H7 (cell line): ENCODE results near the gene PRKAG2. TPM values are rescaled to one million over a fixed set of nuclear protein-coding genes. Genes with fewer than 3 reads are reported as not detected.

Source experiments
- DNase-seq: peaks from one replicate; pipeline ENCODE4 v3.0.0; 2012
- H3K27me3 ChIP-seq: 2 replicates; pipeline ENCODE4 v1.6.0; 2011; ENCODE audit warnings: mild to moderate bottlenecking, low read length; ENCODE audit not compliant: control insufficient read depth, insufficient read depth
- H3K36me3 ChIP-seq: replicated peaks from 2 replicates; pipeline ENCODE4 v1.5.1; 2011; ENCODE audit warnings: low read length; ENCODE audit not compliant: control insufficient read depth, insufficient read depth
- H3K4me3 ChIP-seq: 2 replicates; pipeline ENCODE4 v1.5.1; 2011; ENCODE audit warnings: low read depth, mild to moderate bottlenecking, control low read depth, low read length, moderate library complexity; ENCODE audit not compliant: insufficient read depth
- total RNA-seq: library from RNA; depleted of rRNA; stranded (reverse); fragments of >200 nt; shearing (Covaris generic); gene quantifications from 2 replicates; pipeline ENCODE4 v1.2.3, GENCODE V29; 2014

PRKAG2 gene
- total RNA-seq, 1 experiment from 2014 or later, result 6.0 TPM

DNA sequence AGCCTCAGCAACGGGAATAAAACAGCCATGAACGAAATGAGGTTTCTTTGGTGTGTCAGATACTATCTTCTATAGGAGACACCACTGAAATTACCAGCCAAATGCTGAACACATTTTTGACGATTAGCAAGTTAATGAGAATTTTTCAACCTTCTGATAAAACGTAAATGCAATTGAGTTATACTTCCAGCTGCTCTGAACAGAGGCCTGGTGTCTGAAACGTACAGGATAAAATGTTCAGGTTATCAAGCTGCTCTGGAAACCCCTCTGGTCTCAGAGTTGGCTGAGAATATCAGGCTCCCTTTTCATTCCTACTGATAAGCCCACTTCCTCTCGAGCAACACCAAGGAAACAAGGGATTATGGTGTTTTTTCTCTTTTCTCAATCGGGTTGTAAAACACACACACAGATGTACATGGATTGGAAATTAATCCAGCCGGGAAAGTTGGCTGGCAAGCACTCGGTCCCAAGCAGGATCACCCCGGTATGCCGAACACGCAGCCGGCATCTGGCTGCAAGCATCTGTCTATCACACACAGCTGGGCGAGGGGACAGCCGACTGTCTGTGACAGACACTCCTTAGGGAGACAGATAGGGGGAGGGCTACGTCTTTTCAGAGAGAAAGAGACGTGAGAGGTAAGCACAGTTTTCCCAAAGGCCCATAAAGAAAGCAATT lies 171.8 kb downstream of the PRKAG2 start:
- no peaks in the 10 kb centered on the region for H3K36me3 ChIP-seq
- peak; percentile 84 for DNase-seq
- H3K4me3 ChIP-seq, result 0 out of 2 replicates have a peak overlapping the region, but pooled peaks have one; percentile 6
- no peaks in the 10 kb centered on the region for H3K27me3 ChIP-seq

DNA sequence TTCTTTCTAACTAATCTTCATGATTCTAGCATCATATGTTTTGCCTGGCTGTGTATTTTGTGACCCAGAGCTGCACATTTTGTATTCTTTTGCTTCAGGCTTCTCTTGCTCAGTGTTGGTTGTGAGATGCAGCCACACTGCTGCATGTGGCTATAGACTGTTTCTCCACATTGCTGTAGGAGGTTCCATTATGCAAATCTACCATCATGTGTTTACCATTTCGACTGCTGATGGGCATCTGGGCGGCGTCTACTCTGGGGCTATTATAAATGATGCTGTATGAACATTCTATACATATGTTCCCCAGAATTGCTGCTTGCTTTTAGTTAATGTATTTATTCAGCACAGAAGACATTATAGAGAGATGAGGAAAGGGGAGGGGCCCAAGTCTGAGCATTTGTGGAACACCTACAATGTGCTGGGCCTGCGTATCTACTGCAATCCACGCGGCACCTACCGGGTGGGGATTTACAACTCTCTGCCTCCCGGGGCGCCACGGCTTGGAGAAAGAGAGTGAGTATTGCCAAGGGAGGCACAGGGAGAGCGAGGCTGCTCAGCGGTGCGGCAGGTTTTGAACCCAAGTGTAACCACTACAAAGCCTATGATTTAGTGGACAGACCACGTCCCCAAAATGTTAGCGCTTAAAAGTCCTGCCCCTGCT lies 172.5 kb downstream of the PRKAG2 start:
- no peaks in the 10 kb centered on the region for H3K27me3 ChIP-seq
- no peak overlapping the region for H3K4me3 ChIP-seq
- no peak for DNase-seq
- H3K36me3 ChIP-seq, result no peaks in the 10 kb centered on the region

DNA sequence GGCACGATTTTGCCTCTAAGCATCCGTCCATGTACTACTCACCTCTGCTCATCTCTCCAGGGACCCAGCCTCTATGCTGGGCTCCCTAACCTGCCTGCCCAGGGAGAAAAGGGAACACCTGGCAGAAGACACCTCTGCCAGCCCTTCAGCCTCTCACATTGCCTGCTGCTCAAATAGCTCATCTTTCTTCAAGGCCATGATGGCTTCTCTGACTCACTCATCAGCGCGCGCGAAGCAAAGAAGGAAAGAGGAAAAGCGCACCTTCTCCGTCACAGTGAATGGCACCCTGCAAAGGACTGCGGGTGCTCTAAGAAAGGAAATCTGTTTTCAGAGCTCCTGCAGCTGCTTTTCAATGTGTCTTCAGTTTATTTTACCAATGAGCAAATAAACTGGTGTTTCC lies 174.0 kb downstream of the PRKAG2 start:
- no peaks in the 10 kb centered on the region for H3K27me3 ChIP-seq
- H3K36me3 ChIP-seq, result no peaks in the 10 kb centered on the region
- no peak overlapping the region for H3K4me3 ChIP-seq
- DNase-seq, result no peak

DNA sequence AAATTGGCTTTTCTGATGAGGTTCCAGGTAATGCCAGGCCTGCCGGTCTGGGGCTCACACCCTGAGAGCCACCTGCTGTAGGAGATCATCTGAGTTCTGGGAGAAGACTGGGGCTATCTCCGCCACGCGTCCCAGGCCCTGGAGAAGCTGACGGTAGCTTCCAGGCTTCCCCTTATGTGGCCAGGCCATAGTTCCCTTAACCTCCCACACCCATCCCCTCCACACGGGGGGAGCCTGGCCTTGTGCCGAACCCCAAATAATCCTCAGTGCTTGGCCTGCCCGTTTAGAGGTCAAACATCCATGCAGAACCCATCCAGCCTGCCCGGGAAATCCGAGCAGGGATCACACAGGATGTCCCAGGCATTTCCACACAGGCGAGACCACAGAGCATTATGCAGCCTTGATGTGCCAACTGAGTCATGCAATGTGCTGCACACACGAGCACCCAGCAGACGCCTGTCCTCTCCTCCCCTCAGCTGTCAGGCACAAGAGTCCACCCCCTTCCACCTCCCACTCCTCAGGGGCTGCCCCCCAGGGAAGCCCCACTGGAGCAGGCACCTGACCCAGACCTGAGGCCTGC lies 176.2 kb downstream of the PRKAG2 start:
- Histone ChIP-seq H3K36me3 (no peaks in the 10 kb centered on the region), H3K27me3 (no peaks in the 10 kb centered on the region), H3K4me3 (no peak overlapping the region)
- DNase-seq, result no peak

DNA sequence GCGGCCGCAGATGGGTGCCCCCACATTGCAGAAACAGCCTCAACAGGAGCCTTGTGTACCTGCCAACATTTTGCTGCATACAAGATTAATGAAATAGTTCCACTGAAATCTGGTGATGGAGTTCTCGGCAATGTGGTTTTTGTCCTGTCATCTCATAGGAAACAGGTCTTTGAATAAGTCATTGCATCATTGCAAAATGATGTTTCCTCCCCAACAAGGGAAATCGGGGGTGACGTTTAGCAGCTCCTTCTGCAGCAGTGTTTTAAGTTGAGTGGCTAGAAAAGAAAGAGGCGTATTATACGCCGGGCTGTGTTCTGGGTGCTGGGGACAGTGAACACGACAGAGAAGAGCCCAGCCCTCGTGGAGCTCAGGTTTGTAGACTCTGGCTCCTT lies 177.0 kb downstream of the PRKAG2 start:
- Histone ChIP-seq H3K4me3 (no peak overlapping the region), H3K27me3 (no peaks in the 10 kb centered on the region), H3K36me3 (no peaks in the 10 kb centered on the region)
- no peak for DNase-seq

DNA sequence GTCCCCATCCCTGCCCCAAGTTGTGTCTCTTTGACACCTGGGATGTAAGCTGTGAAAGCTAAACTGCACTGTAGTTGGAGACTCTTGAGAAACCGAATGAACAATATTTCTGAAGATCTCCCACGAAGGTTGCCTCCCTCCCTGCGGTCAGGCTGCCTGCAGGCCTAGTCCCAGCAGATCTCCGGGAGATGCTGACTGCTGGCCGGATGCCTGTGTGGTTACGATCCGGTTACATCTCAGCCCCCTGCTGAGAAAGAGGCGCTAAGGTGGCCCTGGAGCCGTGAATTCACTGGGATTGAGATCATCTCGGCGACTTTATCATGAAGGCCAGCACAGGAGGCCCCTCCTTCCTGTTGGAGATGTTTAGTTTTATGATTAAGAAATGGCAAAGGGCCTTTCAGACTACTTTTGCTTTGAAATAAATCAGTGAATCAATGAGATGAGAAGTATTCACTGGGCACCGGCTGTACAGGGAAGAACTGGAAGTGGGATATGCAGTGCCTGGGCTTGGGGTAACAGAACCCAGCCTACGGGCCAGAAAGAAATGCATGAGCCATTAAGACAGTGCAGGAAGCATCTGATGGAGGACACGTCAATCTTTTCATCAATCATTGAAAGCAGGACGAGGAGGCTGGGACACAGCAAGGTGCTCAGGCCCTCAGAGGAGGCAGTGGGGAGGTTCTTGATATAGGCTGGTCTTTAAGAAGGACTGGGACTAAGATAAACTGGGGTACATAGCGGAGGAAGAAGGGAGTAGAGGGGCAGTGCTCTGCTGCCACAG lies 177.6 kb downstream of the PRKAG2 start:
- Histone ChIP-seq H3K27me3 (no peaks in the 10 kb centered on the region), H3K36me3 (no peaks in the 10 kb centered on the region), H3K4me3 (no peak overlapping the region)
- DNase-seq, result no peak

DNA sequence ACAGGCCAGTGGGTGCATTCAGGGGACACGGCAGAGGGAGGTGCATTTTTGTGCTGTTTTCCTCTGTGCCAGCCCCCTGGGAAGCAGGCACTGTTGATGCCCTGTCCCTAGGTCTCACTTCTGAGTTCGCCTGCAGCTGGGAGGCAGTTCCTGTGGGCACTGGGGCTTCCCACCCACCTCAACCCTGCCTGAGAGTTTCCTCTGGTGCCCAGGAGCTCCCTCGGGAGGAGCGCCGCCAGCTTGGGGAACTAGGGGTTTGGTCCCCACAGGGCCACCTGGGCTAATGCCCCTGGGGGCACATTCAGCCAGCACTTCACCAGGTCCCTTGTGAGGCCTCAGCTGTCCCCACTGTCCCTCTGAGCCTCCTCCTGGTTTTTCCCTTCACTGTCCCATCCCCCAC lies 179.0 kb downstream of the PRKAG2 start:
- no peak for DNase-seq
- no peaks in the 10 kb centered on the region for H3K36me3 ChIP-seq
- H3K27me3 ChIP-seq, result no peaks in the 10 kb centered on the region
- no peak overlapping the region for H3K4me3 ChIP-seq

DNA sequence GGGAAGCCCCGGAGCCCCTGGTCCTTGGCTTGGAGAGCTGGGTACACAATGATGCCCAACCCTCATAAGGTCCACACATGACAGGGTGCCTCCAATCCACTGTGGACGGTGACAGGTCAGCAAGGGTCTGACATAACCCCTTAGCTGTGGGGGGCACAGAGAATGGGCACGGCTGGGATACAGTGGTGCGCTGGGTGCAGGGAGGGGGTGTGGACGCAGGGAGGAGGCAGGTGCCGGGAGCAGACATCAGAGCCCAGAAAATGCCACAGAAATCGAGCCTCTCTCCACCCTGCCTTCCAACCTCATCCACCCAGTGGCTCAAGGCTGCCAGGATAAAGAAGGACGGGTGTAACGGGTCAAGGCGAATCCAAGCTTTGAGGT lies 179.4 kb downstream of the PRKAG2 start:
- DNase-seq, result no peak
- Histone ChIP-seq H3K27me3 (no peaks in the 10 kb centered on the region), H3K36me3 (no peaks in the 10 kb centered on the region), H3K4me3 (no peak overlapping the region)

DNA sequence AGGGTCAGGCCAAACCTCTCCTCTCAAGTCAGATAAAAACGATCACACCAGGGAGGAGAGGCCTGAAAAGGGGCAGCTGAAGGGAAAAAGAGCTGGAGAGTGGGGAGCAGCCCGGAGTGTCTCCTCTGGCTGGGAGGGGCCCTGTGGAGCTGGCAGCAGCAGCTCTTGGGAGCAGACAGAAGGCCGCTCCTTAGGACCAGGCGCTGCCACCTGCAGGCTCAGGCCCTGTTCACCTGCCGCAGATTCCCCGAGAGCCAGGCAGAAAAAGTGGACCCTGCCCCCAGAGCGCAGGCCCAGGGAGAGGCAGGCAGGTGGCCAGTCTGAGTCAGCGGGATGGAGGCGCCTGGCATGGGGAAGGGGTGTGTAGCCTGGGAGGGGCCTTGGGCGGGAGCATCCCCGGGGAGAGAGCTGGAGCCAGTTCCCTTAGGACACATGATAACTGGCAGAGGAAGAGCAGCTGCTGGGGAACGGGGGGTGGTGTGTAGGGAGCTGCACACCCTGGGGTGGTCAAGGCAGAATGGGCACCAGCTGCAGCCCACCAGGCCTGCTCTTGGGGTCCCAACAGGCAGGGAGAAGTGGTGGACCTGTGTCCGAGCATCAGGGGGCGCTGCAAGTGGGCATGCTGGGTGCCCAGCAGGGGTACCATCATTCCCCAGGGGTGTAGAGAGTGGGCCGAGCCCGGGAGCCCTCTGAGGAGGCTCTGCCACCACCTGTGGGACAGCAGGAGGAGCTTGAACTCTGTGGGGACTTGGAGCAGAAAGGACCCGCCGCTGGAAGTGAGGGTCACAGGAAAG lies 180.0 kb downstream of the PRKAG2 start:
- peak; percentile 90 for DNase-seq
- Histone ChIP-seq H3K27me3 (no peaks in the 10 kb centered on the region), H3K36me3 (no peaks in the 10 kb centered on the region), H3K4me3 (no peak overlapping the region)

DNA sequence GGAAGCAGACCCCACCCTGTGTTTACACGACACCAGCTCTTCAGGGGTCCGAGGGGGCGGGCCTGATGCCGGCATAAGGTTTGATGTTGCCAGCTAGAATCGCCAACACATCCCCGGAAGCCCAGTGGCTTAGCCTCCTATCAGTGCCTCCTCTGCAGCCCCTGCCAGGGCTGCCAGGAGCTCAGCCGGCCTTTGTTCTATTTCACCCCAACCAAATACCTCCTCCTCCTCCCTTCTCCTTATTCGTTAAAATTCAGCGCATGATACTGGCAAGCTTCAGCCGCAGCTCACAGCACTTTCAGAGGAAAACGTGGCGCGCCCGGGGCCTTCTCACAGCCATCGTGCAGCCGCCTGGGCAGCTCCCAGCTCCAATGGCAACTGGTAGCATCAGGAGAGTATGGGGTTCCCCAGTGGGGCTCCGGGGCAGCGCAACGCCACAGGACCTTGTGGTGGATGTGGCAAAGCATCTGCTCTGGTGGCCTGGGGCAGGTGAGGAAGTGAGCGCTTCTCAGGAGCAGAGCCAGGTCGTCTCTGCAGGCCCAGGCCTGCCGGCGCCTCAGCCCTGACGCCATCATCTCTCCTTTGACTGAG lies 180.9 kb downstream of the PRKAG2 start:
- Histone ChIP-seq H3K36me3 (no peaks in the 10 kb centered on the region), H3K4me3 (no peak overlapping the region), H3K27me3 (no peaks in the 10 kb centered on the region)
- peak; percentile 66 for DNase-seq

DNA sequence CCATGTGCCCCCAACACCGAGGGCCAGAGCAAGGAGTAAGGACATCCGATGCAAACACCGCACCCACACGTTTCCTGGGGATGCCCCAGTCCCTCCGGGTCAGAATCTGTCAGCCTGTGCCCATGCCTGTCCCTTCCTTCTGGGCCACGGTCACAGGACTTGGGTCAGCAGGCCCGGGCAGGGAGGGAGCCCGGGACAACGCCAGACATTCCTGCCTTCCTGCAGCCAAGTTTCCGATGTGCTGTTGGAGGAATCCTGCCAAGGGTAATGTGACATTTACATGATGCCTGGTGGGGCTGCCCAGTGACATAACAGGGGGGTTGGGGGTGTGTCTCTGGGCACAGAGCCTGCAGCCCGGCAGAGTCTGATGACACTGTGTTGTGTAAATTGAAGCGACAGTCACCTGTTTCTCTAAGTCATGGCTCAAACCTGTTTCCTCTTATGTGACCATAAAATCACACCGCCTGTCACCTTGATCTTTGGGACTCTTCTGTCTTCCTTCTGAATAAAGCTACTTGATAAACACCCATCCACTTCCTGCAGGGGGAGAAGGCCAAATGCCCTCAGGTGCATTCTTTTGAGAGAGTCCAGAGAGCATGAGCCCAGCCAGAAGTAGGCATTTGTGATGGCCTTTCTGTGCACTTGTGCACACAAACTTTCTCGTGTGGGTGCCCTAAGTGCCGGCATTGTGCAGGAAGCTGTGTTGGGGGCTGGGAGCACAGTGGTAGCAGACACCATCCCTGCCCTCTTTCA lies 181.9 kb downstream of the PRKAG2 start:
- Histone ChIP-seq H3K27me3 (no peaks in the 10 kb centered on the region), H3K36me3 (no peaks in the 10 kb centered on the region), H3K4me3 (no peak overlapping the region)
- DNase-seq, result peak; percentile 46

DNA sequence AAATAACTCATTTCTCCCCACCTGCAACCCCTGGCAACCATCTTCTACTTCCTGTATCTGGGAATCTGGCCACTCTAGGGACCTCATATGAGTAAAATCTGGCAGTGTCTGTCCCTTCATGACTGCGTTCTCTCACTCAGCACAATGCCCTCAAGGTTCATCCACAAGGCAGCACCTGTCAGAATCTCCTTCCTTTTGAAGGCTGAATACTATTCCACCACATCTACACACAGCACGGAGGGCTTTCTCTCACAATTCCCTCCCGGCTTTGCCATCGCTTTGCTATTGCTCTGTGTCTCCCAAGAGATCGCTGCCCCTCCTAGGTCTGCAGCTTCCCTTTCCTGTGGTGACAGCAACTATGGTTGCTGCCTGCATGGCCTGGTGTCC lies 182.5 kb downstream of the PRKAG2 start:
- H3K4me3 ChIP-seq, result no peak overlapping the region
- no peaks in the 10 kb centered on the region for H3K36me3 ChIP-seq
- no peak for DNase-seq
- H3K27me3 ChIP-seq, result no peaks in the 10 kb centered on the region

DNA sequence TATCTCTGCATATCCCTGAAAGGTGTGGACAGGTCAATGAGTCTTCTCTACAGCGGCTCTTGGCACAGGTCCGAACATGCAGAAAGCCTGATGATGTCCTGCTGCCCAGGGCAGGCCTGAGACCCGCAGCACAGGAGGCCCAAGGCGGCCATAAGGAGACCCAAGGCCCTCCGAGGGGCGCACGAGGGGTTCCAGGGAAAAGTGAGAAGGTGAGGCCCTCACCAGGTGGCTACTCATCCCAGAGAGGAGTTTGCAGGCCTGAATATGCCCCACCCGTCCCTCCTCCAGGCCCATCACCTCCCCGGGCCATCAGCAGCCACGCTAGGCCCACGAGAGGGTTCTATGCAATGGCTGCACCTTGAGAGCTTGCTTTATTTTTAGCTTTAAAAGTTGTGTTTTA lies 183.8 kb downstream of the PRKAG2 start:
- no peak overlapping the region for H3K4me3 ChIP-seq
- no peaks in the 10 kb centered on the region for H3K27me3 ChIP-seq
- DNase-seq, result peak; percentile 38
- no peaks in the 10 kb centered on the region for H3K36me3 ChIP-seq
